NCI-H1930 (cell line): ENCODE data around the gene IFNAR1.
"Not testable (repeated sequence)": the region's sequence is repeated elsewhere in the genome, so short reads cannot be mapped to it uniquely, and the experiment has no call there.

Source experiments
- DNase-seq, 2 experiments: peaks; one replicate each; lab custom pipeline; 2025; lab: John Stamatoyannopoulos, UW

IFNAR1 gene

GRCh38 chr21:33377221-33377920 is 52.6 kb downstream of the IFNAR1 start:
- DNase-seq = no peak

- no peak for DNase-seq
Measured at GRCh38 chr21:33378081-33378480, 53.3 kb downstream of the IFNAR1 start.

GRCh38 chr21:33379934-33380333 is 55.2 kb downstream of the IFNAR1 start:
- not testable (repeated sequence) for DNase-seq

GRCh38 chr21:33380483-33380998 is 55.8 kb downstream of the IFNAR1 start:
- no peak for DNase-seq

GRCh38 chr21:33381381-33381780 is 56.6 kb downstream of the IFNAR1 start:
- DNase-seq = not testable (repeated sequence)

- no peak for DNase-seq
Measured at GRCh38 chr21:33383056-33383888, 58.5 kb downstream of the IFNAR1 start.

GRCh38 chr21:33384841-33385331 is 60.1 kb downstream of the IFNAR1 start:
- no peak for DNase-seq

GRCh38 chr21:33386222-33386784 is 61.5 kb downstream of the IFNAR1 start:
- no peak for DNase-seq

- DNase-seq = no peak
Measured at GRCh38 chr21:33387294-33387693, 62.5 kb downstream of the IFNAR1 start.

- DNase-seq = no peak
Measured at GRCh38 chr21:33388188-33388587, 63.4 kb downstream of the IFNAR1 start.

- no peak for DNase-seq
Measured at GRCh38 chr21:33390479-33390878, 65.7 kb downstream of the IFNAR1 start.

- no peak for DNase-seq
Measured at GRCh38 chr21:33391656-33392055, 66.9 kb downstream of the IFNAR1 start.

- no peak for DNase-seq
Measured at GRCh38 chr21:33392284-33392985, 67.7 kb downstream of the IFNAR1 start.

GRCh38 chr21:33393348-33393747 is 68.6 kb downstream of the IFNAR1 start:
- no peak for DNase-seq

GRCh38 chr21:33394260-33394659 is 69.5 kb downstream of the IFNAR1 start:
- DNase-seq = no peak

- DNase-seq = no peak
Measured at GRCh38 chr21:33395891-33396331, 71.1 kb downstream of the IFNAR1 start.

- DNase-seq = no peak
Measured at GRCh38 chr21:33396436-33396835, 71.7 kb downstream of the IFNAR1 start.

- DNase-seq = no peak
Measured at GRCh38 chr21:33396951-33397350, 72.2 kb downstream of the IFNAR1 start.

- DNase-seq = no peak
Measured at GRCh38 chr21:33397717-33398116, 72.9 kb downstream of the IFNAR1 start.

GRCh38 chr21:33398361-33398760 is 73.6 kb downstream of the IFNAR1 start:
- no peak for DNase-seq

- no peak for DNase-seq
Measured at GRCh38 chr21:33401630-33401992, 76.8 kb downstream of the IFNAR1 start.
